Amygdala (tissue), 56 donors: Measurements from ENCODE around the gene AKT1S1.

ENCODE experiments used
- DNase-seq, 56 donors: peaks; one replicate each; lab custom pipeline; 2025; lab: John Stamatoyannopoulos, UW

Gene AKT1S1

GRCh38 chr19:49887037-49887664 lies 10.0 kb upstream of the AKT1S1 start:
- no peak for DNase-seq

DNA sequence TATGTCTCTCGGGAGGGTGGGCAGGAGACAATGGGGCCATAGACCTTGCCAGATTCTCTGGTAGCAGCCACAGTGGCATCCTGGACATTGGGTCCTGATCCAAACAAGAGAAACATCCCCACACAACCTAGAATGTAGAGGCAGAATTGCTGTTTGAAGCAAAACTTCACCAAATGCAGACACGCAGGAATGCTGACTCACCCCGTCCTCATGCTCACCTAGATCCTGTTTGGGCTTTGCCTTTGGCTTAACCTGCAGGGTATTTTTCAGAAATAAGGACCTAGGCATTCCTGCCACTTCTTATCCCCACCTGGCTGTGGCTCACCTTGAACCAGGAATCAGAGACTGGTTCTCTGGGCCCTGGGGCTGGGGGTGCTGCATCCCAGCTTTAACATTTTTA lies 7.6 kb upstream of the AKT1S1 start:
- DNase-seq: no peak

- no peak for DNase-seq
Observed at GRCh38 chr19:49884109-49884508, 7.0 kb upstream of the AKT1S1 start.

GRCh38 chr19:49883094-49883493 lies 5.9 kb upstream of the AKT1S1 start:
- DNase-seq: no peak

- DNase-seq: no peak
Observed at GRCh38 chr19:49882643-49883042, 5.5 kb upstream of the AKT1S1 start.

DNA sequence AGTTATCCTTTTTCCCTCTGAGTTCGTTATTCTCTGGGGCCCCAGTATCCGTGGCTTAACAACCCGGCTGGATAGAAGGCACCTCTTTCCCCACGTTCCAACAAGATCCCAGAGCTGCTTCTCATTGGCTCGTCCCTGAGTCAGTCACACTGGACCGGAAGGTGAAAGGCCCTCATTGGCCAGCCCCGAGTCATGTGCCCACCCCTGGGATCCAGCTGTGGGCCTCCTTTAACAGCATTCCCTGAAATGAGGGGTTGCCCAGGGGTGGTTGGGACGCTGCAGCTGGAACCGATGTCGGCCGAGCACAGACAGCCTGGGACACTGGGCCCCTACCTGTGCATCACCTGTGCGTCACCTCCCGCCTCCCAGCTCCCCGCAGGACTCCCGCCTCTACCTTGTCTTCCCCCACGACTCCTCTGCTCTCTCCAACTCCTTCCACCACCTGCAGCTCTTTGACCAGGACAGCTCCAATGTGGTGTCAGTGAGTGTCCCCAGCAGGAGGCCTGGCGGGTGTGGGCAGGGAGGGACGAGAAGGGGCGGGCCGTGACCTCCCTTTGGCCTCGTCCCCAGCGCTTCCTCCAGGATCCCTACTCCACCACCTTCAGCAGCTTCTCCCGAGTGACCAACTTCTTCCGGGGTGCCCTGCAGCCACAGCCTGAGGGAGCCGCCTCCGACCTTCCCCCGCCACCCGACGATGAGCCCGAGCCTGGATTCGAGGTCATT lies 4.7 kb upstream of the AKT1S1 start:
- DNase-seq: no peak

DNA sequence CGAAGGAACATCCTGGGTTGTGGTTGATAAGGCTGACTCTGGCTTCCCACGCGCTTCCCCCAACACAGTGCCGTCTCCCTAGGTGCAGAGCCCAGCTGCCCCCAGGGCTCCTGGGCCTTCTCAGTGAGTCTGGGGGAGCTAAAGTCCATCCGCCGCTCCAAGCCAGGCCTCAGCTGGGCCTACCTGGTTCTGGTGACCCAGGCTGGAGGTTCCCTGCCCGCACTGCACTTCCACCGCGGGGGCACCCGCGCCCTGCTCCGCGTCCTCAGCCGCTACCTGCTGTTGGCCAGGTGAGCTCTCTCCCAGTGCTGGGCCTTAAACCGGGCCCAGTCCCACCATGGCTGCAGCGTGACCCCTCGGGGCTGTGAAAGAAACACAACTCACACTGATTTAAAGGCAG lies 4.0 kb upstream of the AKT1S1 start:
- DNase-seq: no peak

DNA sequence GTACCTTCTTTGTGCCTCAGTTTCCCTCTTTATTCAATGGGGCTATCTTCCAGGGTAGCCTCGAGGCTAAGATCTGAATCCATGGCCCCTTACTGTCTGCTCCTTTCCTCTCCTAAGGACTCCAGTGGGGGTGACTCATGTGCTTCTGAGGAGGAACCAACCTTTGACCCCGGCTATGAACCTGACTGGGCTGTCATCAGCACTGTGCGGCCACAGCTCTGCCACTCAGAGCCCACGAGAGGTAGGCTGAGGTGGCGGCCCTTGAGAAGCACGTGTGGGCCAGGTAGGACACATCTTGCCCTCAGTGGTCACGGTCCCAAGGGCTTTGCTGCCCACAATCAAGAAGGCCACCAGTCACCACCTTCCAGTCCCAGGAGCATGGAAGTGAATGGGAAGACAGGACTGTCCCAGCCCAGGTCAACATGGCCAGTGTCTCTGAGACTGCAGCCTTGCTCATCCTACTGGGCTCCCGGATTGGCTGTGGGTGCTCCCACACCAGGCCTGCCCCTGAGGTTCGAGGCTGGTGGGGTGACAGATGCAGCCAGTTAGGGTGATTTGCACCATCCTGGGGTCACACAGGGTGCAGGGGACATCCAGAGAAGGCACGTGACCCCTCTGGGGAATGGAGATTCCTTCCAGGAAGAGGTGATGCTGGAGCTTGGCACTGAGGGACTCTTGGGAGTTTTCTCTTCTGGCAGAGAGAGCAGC lies 3.2 kb upstream of the AKT1S1 start:
- no peak for DNase-seq

GRCh38 chr19:49879243-49879963 lies 2.2 kb upstream of the AKT1S1 start:
- no peak for DNase-seq

DNA sequence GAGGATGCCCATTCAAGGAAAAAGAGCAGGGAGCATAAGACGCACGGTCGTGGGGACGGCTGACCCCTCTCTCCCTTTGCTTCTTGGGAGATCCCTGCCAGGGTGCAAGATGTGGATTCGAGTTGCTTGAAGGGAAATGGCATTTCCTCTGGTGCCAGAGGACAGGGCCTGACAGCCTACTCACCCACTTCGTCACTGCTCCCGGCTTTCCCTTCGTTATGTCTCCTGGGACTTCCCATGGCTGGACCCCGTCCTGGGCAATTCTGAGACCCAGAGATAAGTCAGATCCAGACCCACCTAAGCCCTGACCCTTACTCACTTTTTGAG lies 1.6 kb upstream of the AKT1S1 start:
- DNase-seq: no peak

DNA sequence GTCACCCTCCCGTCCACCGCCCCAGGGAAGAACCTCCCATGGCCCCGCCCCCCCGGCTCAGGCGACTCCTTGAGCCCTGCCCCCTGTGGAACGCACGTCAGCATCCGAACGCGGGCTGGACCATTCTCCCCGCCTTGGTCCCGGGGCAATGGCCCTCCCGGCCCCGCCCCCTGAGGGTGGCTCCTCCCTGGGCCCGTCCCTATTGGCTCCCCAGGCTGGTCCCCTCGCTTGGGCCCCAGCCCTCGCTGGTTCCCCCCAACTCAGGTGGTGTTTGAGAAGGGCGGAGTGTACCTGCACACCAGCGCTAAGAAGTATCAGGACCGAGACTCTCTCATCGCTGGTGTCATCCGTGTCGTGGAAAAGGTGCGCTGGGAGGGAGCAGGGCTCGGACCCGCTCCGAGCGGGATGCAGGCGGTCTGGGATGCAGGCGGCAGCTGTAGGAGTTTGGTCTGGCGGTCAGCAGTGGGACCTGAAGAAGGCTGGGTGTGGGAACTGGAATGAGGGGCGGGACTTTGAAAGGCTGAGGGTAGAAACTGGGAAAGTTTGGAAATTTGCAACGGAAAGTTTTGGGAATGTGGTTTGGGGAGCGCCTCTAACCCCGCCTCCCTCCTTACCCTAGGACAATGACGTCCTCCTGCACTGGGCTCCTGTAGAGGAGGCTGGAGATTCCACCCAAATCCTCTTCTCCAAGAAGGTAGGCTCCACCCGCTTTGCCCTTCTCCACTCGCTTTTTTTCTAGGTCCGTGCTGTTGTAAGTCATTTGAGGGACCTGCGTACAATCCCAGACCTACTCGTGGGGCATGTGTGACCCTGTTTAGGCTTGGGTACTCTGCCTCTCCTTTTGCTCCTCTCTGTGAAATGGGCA lies 956 bp upstream of the AKT1S1 start:
- peak in 54 of 56 donors; percentile 82 to 99 (median 95) for DNase-seq

DNA sequence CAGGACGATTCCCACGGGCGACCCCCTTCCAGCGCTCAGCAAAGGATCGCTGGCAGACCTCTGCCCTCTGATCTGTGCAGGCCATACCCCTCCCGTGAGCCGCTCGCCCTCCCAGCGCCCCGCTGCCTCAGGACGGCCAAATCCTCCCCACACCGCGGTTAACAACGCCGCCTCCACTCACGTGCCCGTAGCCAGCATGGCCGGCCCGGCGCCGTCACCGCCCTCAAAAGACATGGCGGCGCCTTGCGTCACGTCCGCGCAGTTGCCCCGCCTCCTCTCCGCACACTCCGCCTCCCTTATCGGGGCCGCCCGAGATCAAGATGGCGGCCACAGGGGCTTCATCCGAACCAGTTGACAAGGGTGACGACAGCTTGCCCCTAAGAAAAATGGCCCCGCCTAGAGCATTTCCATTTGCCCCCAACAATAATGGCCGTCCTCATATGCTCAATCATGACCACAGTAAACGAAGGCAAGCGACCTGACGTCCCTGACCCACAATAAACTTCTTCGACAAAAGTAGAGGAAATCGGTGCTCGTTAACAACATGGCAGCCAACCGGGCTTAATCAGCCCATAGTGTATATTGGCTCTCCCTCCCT lies 634 bp downstream of the AKT1S1 start:
- DNase-seq: peak; percentile 94 to 100 (median 97)

DNA sequence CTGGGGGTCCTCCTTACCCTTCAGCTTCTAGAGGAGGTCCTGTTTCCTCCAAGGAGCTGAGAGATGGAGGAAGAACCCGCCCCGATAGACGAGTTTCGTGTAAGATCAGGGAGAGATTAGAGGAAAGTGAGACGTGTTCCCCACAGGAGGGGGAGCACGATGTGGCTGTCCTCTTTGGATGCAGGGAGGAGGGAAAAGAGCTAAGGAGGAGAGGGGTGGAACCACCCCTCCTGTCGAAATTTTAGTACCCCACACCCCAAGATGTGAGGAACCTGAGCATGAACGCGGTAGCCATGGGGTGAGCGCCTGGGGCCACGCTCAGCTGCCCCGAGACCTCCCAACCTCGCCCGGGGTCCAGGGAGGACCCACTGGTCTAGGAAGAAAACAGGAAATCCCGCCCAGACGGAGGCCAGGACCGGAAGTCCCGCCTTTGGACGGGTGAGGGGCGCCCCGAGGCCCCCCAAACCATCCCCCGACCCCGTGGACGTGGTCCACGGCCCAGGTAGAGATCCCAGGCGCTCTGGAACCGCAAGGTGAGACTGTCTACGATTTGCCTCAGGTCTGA lies 1.2 kb downstream of the AKT1S1 start:
- peak in 43 of 56 donors; percentile 24 to 76 (median 62) for DNase-seq

DNA sequence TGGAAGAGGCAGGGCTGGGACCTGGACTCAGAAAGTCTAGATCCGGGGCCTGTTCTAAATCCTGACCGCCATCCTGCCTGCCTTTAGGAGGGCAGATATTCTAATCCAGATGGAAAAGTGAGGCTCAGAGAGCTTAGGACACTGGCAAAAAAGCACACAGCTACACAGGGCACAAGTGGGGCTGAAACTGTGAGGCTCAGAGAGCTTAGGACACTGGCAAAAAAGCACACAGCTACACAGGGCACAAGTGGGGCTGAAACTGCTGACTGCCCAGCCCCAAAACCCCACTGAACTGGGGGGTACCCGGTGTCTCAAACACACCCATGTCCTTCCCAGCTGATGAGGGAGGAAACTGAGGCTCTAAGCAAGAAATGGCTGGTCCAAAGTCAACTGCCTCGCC lies 2.0 kb downstream of the AKT1S1 start:
- DNase-seq: no peak

- DNase-seq: no peak
Observed at GRCh38 chr19:49874503-49875157, 2.5 kb downstream of the AKT1S1 start.

- no peak for DNase-seq
Observed at GRCh38 chr19:49873834-49874233, 3.3 kb downstream of the AKT1S1 start.

- no peak for DNase-seq
Observed at GRCh38 chr19:49873129-49873521, 4.0 kb downstream of the AKT1S1 start.

- no peak for DNase-seq
Observed at GRCh38 chr19:49872245-49873128, 4.7 kb downstream of the AKT1S1 start.
